ENCODE data around the gene HEATR9. TPM values are rescaled to one million over a fixed set of nuclear protein-coding genes. Genes with fewer than 3 reads are reported as not detected.
A peak's percentile ranks its signal among the peaks of the same experiment; 100 is the strongest.

The HEATR9 gene
- total RNA-seq, 1 donor from 2014 or later = 0.17 TPM

GRCh38 chr17:35892091-35893035 lies 23.7 kb upstream of the HEATR9 start:
- ATAC-seq = no peak
- intact Hi-C loops (cut with DNase I) = no loop called here
- Histone ChIP-seq H3K4me3 (no peak overlapping the region), H3K36me3 (no peaks in the 10 kb centered on the region), H3K27me3 (no peaks in the 10 kb centered on the region), H3K9me3 (no peaks in the 10 kb centered on the region), H3K4me1 (peaks cover 7% of the 10 kb centered on the region), H3K27ac (no peak overlapping the region)
- no peak for DNase-seq
- TF ChIP-seq CTCF (IDR thresholded peaks at IDR 0.05) = no peak

GRCh38 chr17:35891269-35891668 lies 22.6 kb upstream of the HEATR9 start:
- Histone ChIP-seq H3K27ac (no peak overlapping the region), H3K36me3 (no peaks in the 10 kb centered on the region), H3K4me3 (no peak overlapping the region), H3K9me3 (no peaks in the 10 kb centered on the region), H3K27me3 (no peaks in the 10 kb centered on the region), H3K4me1 (peaks cover 7% of the 10 kb centered on the region)
- intact Hi-C loops (cut with DNase I) = no loop called here
- TF ChIP-seq CTCF (IDR thresholded peaks at IDR 0.05) = no peak
- ATAC-seq (no peak), DNase-seq (no peak)

GRCh38 chr17:35890774-35891155 lies 22.1 kb upstream of the HEATR9 start:
- DNase-seq = no peak
- intact Hi-C loops (cut with DNase I) = no loop called here
- TF ChIP-seq CTCF (IDR thresholded peaks at IDR 0.05) = no peak
- H3K36me3 ChIP-seq = no peaks in the 10 kb centered on the region
- H3K9me3 ChIP-seq = no peaks in the 10 kb centered on the region
- H3K4me3 ChIP-seq = no peak overlapping the region
- peaks cover 7% of the 10 kb centered on the region for H3K4me1 ChIP-seq
- peak; percentile 65 for ATAC-seq
- no peaks in the 10 kb centered on the region for H3K27me3 ChIP-seq
- H3K27ac ChIP-seq = no peak overlapping the region

- no peak overlapping the region for H3K4me3 ChIP-seq
- ATAC-seq (no peak), DNase-seq (no peak)
- intact Hi-C loops (cut with DNase I) = no loop called here
- no peak overlapping the region for H3K27ac ChIP-seq
- no peaks in the 10 kb centered on the region for H3K27me3 ChIP-seq
- peaks cover 7% of the 10 kb centered on the region for H3K4me1 ChIP-seq
- no peak for TF ChIP-seq CTCF (IDR thresholded peaks at IDR 0.05)
- H3K36me3 ChIP-seq = no peaks in the 10 kb centered on the region
- no peaks in the 10 kb centered on the region for H3K9me3 ChIP-seq
Measured at GRCh38 chr17:35889818-35890773, 21.4 kb upstream of the HEATR9 start.

GRCh38 chr17:35889241-35889640 lies 20.6 kb upstream of the HEATR9 start:
- ATAC-seq (no peak), DNase-seq (no peak)
- peaks cover 7% of the 10 kb centered on the region for H3K4me1 ChIP-seq
- no peaks in the 10 kb centered on the region for H3K9me3 ChIP-seq
- no peaks in the 10 kb centered on the region for H3K36me3 ChIP-seq
- no peak overlapping the region for H3K27ac ChIP-seq
- H3K27me3 ChIP-seq = no peaks in the 10 kb centered on the region
- intact Hi-C loops (cut with DNase I) = no loop called here
- no peak for TF ChIP-seq CTCF (IDR thresholded peaks at IDR 0.05)
- H3K4me3 ChIP-seq = no peak overlapping the region
